HG03378 (cell line): Measurements from ENCODE around the gene PLIN5.

ENCODE experiments used
- ATAC-seq: cut with Tn5 transposase; IDR thresholded peaks from one replicate; pipeline ENCODE4 v1.9.1; 2021; ENCODE audit warnings: mild to moderate bottlenecking, moderate library complexity; ENCODE audit not compliant: unreplicated experiment

Gene PLIN5

GRCh38 chr19:4506449-4507149 lies 28.4 kb downstream of the PLIN5 start:
- no peak for ATAC-seq

GRCh38 chr19:4505570-4506448 lies 29.2 kb downstream of the PLIN5 start:
- ATAC-seq: no peak

GRCh38 chr19:4504891-4505569 lies 30.0 kb downstream of the PLIN5 start:
- ATAC-seq: no peak

DNA sequence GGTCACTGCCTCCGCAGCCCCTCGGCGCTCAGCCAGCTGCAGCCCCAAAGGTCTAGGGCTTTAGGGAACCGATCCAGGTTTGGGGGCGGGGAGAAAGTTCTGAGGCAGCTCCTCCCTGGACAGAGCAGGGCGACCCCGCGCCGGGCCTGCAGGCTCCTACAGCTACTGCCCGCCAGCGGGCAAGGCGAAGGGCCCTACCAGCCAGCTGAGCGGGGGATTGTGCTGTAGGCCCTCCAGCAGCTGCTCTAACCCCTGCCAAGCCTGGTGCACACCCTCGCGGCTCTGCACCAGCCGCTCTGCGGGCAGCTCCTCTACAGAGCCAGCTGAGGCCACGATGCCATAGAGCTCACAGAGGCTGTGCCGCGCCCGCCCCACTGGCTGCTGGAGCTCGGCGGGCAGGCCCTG lies 30.7 kb downstream of the PLIN5 start:
- ATAC-seq: no peak

GRCh38 chr19:4503825-4504170 lies 31.2 kb downstream of the PLIN5 start:
- no peak for ATAC-seq

- no peak for ATAC-seq
These were observed 31.7 kb downstream of the PLIN5 start for GRCh38 chr19:4503132-4503824.

GRCh38 chr19:4502282-4503131 lies 32.5 kb downstream of the PLIN5 start:
- ATAC-seq: no peak

DNA sequence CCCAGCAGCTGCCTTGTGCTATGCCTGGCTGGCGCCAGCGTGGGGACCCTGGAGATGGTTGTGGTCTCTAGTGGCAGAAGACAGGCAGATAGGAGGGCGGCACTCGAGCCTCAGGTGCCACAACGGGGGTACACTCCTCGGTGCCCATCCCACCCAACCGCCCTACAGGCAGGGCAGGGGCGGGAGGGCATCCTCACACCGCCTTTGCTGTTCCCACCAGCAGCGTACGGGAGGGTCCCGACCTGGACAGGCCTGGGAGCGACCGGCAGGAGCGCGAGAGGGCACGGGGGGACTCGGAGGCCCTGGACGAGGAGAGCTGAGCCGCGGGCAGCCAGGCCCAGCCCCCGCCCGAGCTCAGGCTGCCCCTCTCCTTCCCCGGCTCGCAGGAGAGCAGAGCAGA lies 33.3 kb downstream of the PLIN5 start:
- ATAC-seq: no peak

DNA sequence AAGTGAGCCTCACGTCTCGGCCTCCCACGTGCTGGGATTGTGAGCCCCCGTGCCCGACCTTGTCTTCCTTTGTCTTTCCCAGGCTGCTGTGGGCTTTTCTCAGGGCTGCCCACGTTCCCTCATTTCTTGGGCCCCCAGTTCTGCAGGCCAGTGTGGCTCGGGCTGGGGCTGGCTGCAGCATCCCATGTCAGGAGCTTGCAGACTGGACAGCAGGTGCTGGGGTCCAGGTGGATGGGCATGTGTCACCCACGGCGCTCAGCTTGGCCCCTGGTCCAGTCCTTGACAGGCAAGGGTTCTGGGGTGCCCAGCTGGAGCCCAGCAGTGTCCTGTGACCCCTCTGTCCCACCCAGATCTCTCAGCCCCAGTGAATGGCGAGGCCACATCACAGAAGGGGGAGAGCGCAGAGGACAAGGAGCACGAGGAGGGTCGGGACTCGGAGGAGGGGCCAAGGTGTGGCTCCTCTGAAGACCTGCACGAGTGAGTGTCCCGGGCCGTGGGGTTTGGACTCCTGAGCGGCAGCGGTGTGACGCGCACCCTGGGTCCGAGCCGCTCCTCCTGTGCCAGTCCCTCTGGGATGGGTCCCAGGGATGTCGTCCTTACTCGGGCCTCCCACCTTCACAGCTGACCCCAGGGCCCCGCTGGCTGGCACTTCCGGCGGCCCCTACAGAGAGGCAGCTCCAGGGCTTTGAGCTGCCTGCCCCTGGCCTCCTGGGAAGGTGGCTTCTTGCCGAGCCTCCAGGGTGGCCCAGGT lies 34.0 kb downstream of the PLIN5 start:
- no peak for ATAC-seq

- ATAC-seq: no peak
These were observed 35.2 kb downstream of the PLIN5 start for GRCh38 chr19:4499855-4500254.

GRCh38 chr19:4499318-4499717 lies 35.7 kb downstream of the PLIN5 start:
- no peak for ATAC-seq

DNA sequence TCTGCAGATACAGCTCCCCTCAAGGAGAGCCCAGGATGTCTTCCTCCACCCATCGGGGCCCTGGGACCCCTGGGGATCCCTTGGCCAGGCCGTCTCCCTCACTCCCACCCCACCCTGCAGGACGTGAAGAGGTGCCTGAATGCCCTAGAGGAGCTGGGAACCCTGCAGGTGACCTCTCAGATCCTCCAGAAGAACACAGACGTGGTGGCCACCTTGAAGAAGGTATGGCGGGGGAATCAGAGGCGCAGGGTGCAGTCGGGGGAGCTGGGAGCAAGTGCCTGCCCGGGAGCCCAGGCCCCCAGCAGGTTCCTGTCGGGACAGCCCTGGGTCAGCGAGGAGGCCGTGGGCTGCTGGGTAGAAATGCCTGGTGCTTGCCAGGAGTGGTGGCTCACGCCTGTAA lies 36.3 kb downstream of the PLIN5 start:
- ATAC-seq: no peak

DNA sequence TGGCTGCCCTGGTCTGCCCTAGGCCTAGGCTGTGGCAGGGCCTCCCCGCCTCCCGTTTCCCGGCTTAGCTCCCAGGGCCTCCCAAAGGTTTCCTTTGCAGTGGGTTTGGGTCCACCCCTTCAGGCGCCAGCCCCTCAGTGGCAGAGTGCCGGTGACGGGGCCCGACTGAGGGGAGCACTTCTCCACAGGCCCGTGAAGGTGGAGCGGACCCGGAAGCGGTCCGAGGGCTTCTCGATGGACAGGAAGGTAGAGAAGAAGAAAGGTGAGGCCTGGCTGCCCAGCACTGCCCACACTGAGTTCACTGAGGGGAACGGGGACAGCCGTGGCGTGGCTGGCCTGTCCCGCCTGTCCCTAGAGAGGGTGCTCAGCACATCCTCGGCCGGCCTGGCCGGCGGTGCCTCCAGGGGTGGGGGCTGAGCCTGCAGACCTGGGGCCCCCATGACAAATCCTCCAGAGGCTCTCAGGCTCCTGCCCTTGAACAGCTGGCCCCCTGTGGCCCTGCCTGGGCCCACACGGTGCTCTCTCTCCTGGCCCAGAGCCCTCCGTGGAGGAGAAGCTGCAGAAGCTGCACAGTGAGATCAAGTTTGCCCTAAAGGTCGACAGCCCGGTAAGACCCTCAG lies 37.1 kb downstream of the PLIN5 start:
- no peak for ATAC-seq

DNA sequence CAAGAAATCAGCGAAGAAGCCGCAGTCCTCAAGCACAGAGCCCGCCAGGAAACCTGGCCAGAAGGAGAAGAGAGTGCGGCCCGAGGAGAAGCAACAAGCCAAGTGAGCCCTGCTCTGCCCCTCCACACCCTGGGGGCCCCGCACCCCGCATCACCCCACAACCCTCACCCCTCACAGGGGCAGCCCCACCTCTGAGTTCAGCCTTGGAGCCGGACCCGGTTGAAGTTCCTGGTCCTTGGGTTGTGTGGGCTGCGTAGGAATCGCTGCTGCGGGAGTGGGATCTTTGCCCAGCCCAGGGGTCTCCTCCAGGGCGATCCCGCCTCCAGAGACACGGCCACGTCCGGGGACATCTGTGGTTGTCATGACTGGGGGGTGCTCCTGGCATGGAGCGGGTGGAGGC lies 38.7 kb downstream of the PLIN5 start:
- no peak for ATAC-seq

DNA sequence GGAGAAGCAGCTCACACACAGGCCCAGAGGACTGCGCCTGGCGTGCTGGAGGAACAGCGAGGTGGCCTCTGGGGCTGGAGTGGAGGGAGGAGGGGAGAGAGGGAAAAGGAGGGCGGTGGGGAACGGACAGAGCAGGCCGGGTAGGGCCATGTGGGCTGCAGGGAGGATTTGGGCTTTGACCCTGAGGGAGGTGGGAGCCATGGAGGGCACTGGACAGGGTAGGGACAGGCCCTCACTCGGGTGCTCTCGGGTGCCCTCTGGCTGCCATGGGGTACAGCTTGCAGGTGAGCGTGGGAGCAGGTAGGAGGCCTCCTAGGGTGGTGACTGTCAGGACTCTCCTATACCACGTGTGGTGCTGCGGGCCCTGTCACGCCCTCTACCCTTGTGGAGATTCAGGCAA lies 39.6 kb downstream of the PLIN5 start:
- no peak for ATAC-seq

GRCh38 chr19:4494691-4495064 lies 40.3 kb downstream of the PLIN5 start:
- no peak for ATAC-seq

DNA sequence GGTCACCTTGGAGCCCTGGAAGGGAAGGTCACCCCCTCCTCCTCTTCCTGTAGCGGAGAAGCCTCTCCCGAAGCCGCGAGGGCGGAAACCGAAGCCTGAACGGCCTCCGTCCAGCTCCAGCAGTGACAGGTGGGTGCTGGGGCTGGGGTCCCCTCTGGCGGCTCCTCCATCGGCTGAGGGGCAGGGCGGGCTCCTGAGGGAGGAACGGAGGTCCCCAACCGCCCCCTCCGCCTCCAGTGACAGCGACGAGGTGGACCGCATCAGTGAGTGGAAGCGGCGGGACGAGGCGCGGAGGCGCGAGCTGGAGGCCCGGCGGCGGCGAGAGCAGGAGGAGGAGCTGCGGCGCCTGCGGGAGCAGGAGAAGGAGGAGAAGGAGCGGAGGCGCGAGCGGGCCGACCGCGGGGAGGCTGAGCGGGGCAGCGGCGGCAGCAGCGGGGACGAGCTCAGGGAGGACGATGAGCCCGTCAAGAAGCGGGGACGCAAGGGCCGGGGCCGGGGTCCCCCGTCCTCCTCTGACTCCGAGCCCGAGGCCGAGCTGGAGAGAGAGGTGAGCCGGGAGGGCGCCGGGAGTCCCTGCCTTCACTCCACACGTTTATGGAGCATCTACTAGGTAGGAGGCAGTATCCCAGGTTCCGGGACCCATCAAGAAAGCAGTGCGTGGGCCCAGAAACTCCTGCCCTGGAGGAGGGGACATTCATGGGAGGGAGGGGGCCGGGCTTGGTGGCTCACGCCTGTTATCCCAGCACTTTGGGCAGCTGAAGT lies 40.9 kb downstream of the PLIN5 start:
- ATAC-seq: no peak

- no peak for ATAC-seq
These were observed 41.7 kb downstream of the PLIN5 start for GRCh38 chr19:4493104-4493928.
